Measurements from ENCODE around the gene MIS18A.
"Not testable (repeated sequence)": the region's sequence is repeated elsewhere in the genome, so short reads cannot be mapped to it uniquely, and the experiment has no call there.

DNA sequence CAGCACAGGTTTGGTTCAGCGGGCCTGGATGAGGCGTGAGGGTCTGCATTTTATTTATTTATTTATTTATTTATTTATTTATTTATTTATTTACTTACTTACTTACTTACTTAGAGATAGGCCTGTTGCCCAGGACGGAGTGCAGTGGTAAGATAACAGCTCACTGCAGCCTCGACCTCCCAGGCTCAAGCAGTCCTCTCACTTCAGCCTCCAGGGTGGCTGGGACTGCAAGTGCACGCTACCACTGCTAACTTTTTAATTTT is 20.1 kb downstream of the MIS18A start:
- TF ChIP-seq, protein P1, sequence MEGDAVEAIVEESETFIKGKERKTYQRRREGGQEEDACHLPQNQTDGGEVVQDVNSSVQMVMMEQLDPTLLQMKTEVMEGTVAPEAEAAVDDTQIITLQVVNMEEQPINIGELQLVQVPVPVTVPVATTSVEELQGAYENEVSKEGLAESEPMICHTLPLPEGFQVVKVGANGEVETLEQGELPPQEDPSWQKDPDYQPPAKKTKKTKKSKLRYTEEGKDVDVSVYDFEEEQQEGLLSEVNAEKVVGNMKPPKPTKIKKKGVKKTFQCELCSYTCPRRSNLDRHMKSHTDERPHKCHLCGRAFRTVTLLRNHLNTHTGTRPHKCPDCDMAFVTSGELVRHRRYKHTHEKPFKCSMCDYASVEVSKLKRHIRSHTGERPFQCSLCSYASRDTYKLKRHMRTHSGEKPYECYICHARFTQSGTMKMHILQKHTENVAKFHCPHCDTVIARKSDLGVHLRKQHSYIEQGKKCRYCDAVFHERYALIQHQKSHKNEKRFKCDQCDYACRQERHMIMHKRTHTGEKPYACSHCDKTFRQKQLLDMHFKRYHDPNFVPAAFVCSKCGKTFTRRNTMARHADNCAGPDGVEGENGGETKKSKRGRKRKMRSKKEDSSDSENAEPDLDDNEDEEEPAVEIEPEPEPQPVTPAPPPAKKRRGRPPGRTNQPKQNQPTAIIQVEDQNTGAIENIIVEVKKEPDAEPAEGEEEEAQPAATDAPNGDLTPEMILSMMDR (IDR thresholded peaks at IDR 0.05 in 8 of 11, conservative IDR thresholded peaks at IDR 0.05 in 3 of 11): not testable (repeated sequence)
- not testable (repeated sequence) for TF ChIP-seq POLR2AphosphoS5, POLR2A (IDR thresholded peaks at IDR 0.05)

All from spleen (tissue), 7 donors.